Mesothelial cell of epicardium (in vitro differentiated cells): ENCODE results near the gene SIK2. TPM values are rescaled to one million over a fixed set of nuclear protein-coding genes. Genes with fewer than 3 reads are reported as not detected.
A peak's percentile ranks its signal among the peaks of the same experiment; 100 is the strongest.

Source experiments
- DNase-seq, 2 experiments: peaks; one replicate each; pipeline ENCODE4 v3.0.0; 2021; ENCODE audit warnings: low spot score in 2 of 2; ENCODE audit not compliant: unreplicated experiment in 2 of 2
- H3K27ac Mint-ChIP-seq: 2 replicates; pipeline ENCODE4 v1.8.0; 2021; ENCODE audit warnings: mixed read lengths
- H3K27me3 Mint-ChIP-seq: 2 replicates; pipeline ENCODE4 v1.8.0; 2021; ENCODE audit warnings: low read depth, mixed read lengths
- H3K36me3 Mint-ChIP-seq: 2 replicates; pipeline ENCODE4 v1.8.0; 2021; ENCODE audit warnings: mixed read lengths
- H3K4me1 Mint-ChIP-seq: 2 replicates; pipeline ENCODE4 v1.8.0; 2021; ENCODE audit warnings: mixed read lengths
- H3K4me3 Mint-ChIP-seq: 2 replicates; pipeline ENCODE4 v1.8.0; 2021; ENCODE audit warnings: mild to moderate bottlenecking, moderate library complexity, mixed read lengths
- H3K9me3 Mint-ChIP-seq: 2 replicates; pipeline ENCODE4 v1.8.0; 2021; ENCODE audit warnings: mixed read lengths
- CTCF ChIP-seq: fragments of 200-600 bp; sonication (generic); IDR thresholded peaks from one replicate; pipeline ENCODE4 v1.5.0; 2021; ENCODE audit warnings: antibody characterized with exemption; ENCODE audit not compliant: unreplicated experiment
- total RNA-seq: library from RNA; stranded (reverse); gene quantifications from 3 replicates; pipeline ENCODE4 v1.2.1, GENCODE V29; 2021

Gene SIK2
- total RNA-seq, 1 donor from 2014 or later = 17.1 TPM

GRCh38 chr11:111582163-111582562 lies 20.1 kb upstream of the SIK2 start:
- DNase-seq = no peak
- H3K27me3 Mint-ChIP-seq = no peaks in the 10 kb centered on the region
- no peaks in the 10 kb centered on the region for H3K36me3 Mint-ChIP-seq
- TF ChIP-seq CTCF = no peak
- no peak overlapping the region for H3K4me3 Mint-ChIP-seq
- no peaks in the 10 kb centered on the region for H3K4me1 Mint-ChIP-seq
- no peaks in the 10 kb centered on the region for H3K9me3 Mint-ChIP-seq
- no peak overlapping the region for H3K27ac Mint-ChIP-seq

- no peaks in the 10 kb centered on the region for H3K9me3 Mint-ChIP-seq
- no peak for TF ChIP-seq CTCF
- H3K4me3 Mint-ChIP-seq = no peak overlapping the region
- no peak overlapping the region for H3K27ac Mint-ChIP-seq
- no peaks in the 10 kb centered on the region for H3K27me3 Mint-ChIP-seq
- no peaks in the 10 kb centered on the region for H3K4me1 Mint-ChIP-seq
- DNase-seq = no peak
- no peaks in the 10 kb centered on the region for H3K36me3 Mint-ChIP-seq
These were observed 19.4 kb upstream of the SIK2 start for GRCh38 chr11:111582881-111583280.

DNA sequence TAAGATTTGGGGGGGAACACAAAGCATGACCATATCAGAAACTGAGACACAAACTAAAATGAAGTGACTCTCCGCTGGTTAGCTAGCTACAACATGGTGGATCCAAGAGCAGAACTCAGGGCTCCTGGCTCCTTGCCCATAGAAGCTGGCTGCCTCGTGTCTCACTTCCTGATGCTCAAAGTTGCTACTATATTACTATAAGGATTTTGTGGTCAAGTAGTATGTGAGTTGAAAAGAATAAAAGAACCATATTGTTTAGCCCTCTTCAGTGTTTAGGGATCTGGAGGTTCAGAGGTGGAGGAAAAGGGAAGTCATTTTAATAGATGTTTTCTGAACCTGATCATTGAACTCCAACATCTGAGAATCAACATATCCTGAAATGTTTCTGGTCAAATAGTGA lies 16.9 kb upstream of the SIK2 start:
- Mint-ChIP-seq H3K27ac (no peak overlapping the region), H3K27me3 (no peaks in the 10 kb centered on the region), H3K4me1 (no peaks in the 10 kb centered on the region), H3K36me3 (no peaks in the 10 kb centered on the region), H3K9me3 (peaks cover 3% of the 10 kb centered on the region), H3K4me3 (no peak overlapping the region)
- no peak for DNase-seq
- TF ChIP-seq CTCF = no peak

GRCh38 chr11:111586388-111586831 lies 15.8 kb upstream of the SIK2 start:
- no peaks in the 10 kb centered on the region for H3K36me3 Mint-ChIP-seq
- no peaks in the 10 kb centered on the region for H3K4me1 Mint-ChIP-seq
- no peaks in the 10 kb centered on the region for H3K27me3 Mint-ChIP-seq
- H3K9me3 Mint-ChIP-seq = peaks cover 3% of the 10 kb centered on the region
- peak; percentile 48 for TF ChIP-seq CTCF
- H3K4me3 Mint-ChIP-seq = no peak overlapping the region
- H3K27ac Mint-ChIP-seq = no peak overlapping the region
- DNase-seq = no peak

- no peak for DNase-seq
- no peak overlapping the region for H3K27ac Mint-ChIP-seq
- no peaks in the 10 kb centered on the region for H3K27me3 Mint-ChIP-seq
- no peak overlapping the region for H3K4me3 Mint-ChIP-seq
- no peaks in the 10 kb centered on the region for H3K4me1 Mint-ChIP-seq
- peaks cover 3% of the 10 kb centered on the region for H3K9me3 Mint-ChIP-seq
- no peak for TF ChIP-seq CTCF
- no peaks in the 10 kb centered on the region for H3K36me3 Mint-ChIP-seq
These were observed 13.1 kb upstream of the SIK2 start for GRCh38 chr11:111589114-111589513.

GRCh38 chr11:111589886-111590499 lies 12.3 kb upstream of the SIK2 start:
- Mint-ChIP-seq H3K9me3 (peaks cover 3% of the 10 kb centered on the region), H3K27me3 (no peaks in the 10 kb centered on the region), H3K36me3 (no peaks in the 10 kb centered on the region), H3K4me1 (no peaks in the 10 kb centered on the region), H3K27ac (no peak overlapping the region), H3K4me3 (no peak overlapping the region)
- DNase-seq = no peak
- no peak for TF ChIP-seq CTCF
